ENCODE results near the gene BCAR3.

DNA sequence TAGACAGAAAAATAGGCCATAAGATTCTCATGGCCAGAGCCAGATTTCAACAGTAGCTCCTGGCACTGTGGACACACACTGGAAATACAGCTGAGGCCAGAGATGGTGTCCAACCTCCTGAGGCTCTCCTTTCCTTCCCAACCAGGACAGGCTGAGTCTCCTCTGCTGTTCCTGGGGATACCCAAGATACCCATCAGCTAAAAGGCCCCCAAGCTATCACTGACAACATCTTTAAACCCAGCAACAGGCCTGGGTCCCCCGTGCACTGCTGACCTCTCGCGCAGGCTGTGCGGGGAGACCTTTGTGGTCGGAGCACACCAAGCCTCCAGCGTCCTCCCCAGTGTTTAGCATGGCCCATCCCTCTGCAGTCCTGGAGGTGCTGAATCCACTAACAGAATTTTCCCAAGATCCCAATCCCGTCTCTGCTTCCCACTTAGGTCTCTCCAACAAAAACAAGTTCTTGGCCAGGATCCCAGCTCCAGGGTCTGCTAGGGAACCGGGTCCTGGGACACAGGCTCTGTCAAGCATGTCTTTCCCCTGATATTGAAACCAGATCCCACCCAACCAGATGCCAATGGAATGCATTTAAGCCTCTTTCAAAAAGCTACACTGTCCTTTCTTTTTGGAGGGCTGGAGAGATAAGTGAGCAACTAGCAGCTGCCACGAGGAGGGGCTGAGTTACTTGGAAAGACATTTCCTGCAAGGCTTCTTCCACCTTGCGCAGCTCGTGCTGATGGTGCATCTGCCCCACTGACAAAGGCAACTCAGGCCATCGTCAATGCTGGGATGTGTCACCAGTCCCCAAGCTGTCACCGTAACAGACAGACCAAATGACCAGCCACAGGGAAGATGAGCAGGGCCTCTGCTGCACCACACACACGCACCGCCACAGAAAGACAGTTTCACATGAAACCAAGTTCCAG, 73.2 kb downstream of the BCAR3 start:
- TF ChIP-seq, protein P1, sequence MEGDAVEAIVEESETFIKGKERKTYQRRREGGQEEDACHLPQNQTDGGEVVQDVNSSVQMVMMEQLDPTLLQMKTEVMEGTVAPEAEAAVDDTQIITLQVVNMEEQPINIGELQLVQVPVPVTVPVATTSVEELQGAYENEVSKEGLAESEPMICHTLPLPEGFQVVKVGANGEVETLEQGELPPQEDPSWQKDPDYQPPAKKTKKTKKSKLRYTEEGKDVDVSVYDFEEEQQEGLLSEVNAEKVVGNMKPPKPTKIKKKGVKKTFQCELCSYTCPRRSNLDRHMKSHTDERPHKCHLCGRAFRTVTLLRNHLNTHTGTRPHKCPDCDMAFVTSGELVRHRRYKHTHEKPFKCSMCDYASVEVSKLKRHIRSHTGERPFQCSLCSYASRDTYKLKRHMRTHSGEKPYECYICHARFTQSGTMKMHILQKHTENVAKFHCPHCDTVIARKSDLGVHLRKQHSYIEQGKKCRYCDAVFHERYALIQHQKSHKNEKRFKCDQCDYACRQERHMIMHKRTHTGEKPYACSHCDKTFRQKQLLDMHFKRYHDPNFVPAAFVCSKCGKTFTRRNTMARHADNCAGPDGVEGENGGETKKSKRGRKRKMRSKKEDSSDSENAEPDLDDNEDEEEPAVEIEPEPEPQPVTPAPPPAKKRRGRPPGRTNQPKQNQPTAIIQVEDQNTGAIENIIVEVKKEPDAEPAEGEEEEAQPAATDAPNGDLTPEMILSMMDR (conservative IDR thresholded peaks at IDR 0.05 in 1 of 2, IDR thresholded peaks at IDR 0.05 in 1 of 2; ENCODE audit: extremely low read depth in 1 of 2, insufficient read depth in 1 of 2, low read depth in 1 of 2, low read length in 2 of 2): no peak
- TF ChIP-seq EZH2 (IDR thresholded peaks at IDR 0.05; ENCODE audit: borderline replicate concordance, low read length): no peak

All from mammary epithelial cell (primary cell).